ENCODE results near the gene MARCHF10. TPM values are rescaled to one million over a fixed set of nuclear protein-coding genes. Genes with fewer than 3 reads are reported as not detected.

Gene MARCHF10
- total and polyA plus RNA-seq, 2 donors (not counting 3 experiments of a cell fraction or from before 2014, with no cell fraction given), result 0.11 TPM; not detected in 1

DNA sequence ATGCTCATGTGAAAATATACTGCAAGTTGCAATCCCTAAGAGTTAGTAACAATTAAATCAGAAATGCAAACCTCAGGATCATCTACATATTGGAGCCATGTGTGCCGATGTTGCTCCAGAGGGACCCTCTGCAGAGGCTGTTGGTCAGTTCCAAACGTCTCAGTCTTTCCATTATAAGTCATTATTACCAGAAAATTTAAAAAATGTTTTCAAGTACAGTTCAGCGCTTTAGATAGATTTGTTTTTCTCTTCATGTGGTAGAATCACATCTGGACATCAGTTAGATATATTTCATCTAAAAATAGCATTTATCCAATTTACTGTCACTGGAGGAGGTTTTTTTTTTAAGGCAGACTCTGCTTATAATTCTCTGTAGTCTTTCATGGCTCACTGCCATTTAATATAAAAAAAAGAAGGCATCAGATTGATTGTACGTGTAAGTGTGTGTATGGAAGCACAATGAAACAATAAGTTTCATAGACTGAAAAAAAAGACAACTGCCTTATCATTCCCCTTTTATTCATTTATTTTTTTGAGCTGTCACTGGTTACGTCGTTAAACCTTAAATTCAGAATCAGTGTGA, 46.1 kb upstream of the MARCHF10 start:
- no peak overlapping the region for H3K4me3 ChIP-seq (replicated peaks in 1 of 3; ENCODE audit: insufficient read depth in 1 of 3, low read depth in 1 of 3, low read length in 3 of 3)
- no peaks in the 10 kb centered on the region for H3K9me1 ChIP-seq (replicated peaks; ENCODE audit: control insufficient read depth, extremely low read depth, insufficient read depth, low read length)
- no peaks in the 10 kb centered on the region for H3K36me3 ChIP-seq (ENCODE audit: control insufficient read depth in 2 of 2, extremely low read depth in 1 of 2, insufficient read depth in 2 of 2, low read length in 2 of 2)
- TF ChIP-seq MAX (IDR thresholded peaks at IDR 0.05; ENCODE audit: insufficient read depth, insufficient read length) (no peak), MYC (IDR thresholded peaks at IDR 0.05; ENCODE audit: low read depth, low read length) (no peak), EZH2 (IDR thresholded peaks at IDR 0.05; ENCODE audit: borderline replicate concordance, low read depth, low read length, severe bottlenecking) (no peak), GATA2 (IDR thresholded peaks at IDR 0.05; ENCODE audit: insufficient read depth, insufficient read length, low read depth, low read length) (no peak), JUN (IDR thresholded peaks at IDR 0.05; ENCODE audit: borderline replicate concordance, insufficient read depth, insufficient read length, low read depth) (no peak), POLR2AphosphoS5 (IDR thresholded peaks at IDR 0.05; ENCODE audit: insufficient read depth, low read depth, low read length) (no peak), CTCF (IDR thresholded peaks at IDR 0.05; ENCODE audit: extremely low read depth in 1 of 2, insufficient read depth in 1 of 2, low read depth in 1 of 2, low read length in 2 of 2) (no peak), FOS (IDR thresholded peaks at IDR 0.05; ENCODE audit: borderline replicate concordance, insufficient read depth, low read length) (no peak), POLR2A (IDR thresholded peaks at IDR 0.05; ENCODE audit: low read depth, low read length) (no peak)
- H3K27ac ChIP-seq (ENCODE audit: insufficient read depth, low read depth, low read length), result no peak overlapping the region
- no TSS peak for BruUV-seq (replicated peaks)
- DNase-seq (ENCODE audit: low read depth, low spot score) (no peak), FAIRE-seq (no peak)
- no peaks in the 10 kb centered on the region for H3K9me3 ChIP-seq (replicated peaks; ENCODE audit: control insufficient read depth, insufficient read depth, low read length)
- peaks cover 0 to 3% of the 10 kb centered on the region in 2 experiments for H3K27me3 ChIP-seq (ENCODE audit: control insufficient read depth in 2 of 2, insufficient read depth in 2 of 2, low read length in 2 of 2)
- dilution Hi-C loops (cut with MboI; ENCODE audit: extremely low pct_ligation_motif_present, low sequenced_read_pairs), result no loop called here
- CTCF ChIA-PET, result no interaction called here
- no peak overlapping the region for H3K4me2 ChIP-seq (ENCODE audit: insufficient read depth, low read length)
- no peak overlapping the region for H3K9ac ChIP-seq (replicated peaks; ENCODE audit: extremely low read depth, insufficient read depth, low read length)
- no peaks in the 10 kb centered on the region for H3K79me2 ChIP-seq (ENCODE audit: control insufficient read depth, insufficient read depth, low read length)
- POLR2A ChIA-PET, result no interaction called here
- intact Hi-C loops (cut with micrococcal nuclease), result no loop called here
- H3K4me1 ChIP-seq (ENCODE audit: control insufficient read depth, extremely low read depth, insufficient read depth, low read length), result no peaks in the 10 kb centered on the region
- H2AFZ ChIP-seq (ENCODE audit: low read depth, low read length), result no peak overlapping the region
- no peaks in the 10 kb centered on the region for H4K20me1 ChIP-seq (replicated peaks; ENCODE audit: control insufficient read depth, extremely low read depth, insufficient read depth, low read length)
